CD4-positive, alpha-beta T cell treated with Interleukin-15 for 1 hour (primary cell): ENCODE measurements around the gene BCDIN3D.
"Not testable (repeated sequence)": the region's sequence is repeated elsewhere in the genome, so short reads cannot be mapped to it uniquely, and the experiment has no call there.

Source experiments
- DNase-seq: peaks from one replicate; pipeline ENCODE4 v3.0.0-alpha.2; 2020

Gene BCDIN3D

DNA sequence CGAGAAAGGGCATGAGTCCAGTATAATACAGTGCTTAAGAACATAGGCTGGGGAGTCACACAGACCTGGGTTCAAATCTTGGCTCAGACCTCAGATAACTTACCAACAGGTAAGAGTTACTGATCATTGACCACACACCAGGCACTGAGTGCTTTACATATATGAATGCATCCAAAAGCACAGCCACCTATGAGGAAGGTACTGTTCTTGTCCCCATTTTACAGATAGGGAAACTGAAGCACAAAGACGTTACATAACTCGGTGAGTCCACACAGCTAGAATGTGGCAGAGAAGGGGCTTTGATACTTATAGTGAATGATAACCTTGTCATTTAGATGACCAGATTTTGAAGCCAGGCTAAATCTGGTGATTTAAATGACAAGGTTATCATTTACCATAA, 33.2 kb upstream of the BCDIN3D start:
- no peak for DNase-seq

- no peak for DNase-seq
These were observed 32.3 kb upstream of the BCDIN3D start for GRCh38 chr12:49875115-49875720.

DNA sequence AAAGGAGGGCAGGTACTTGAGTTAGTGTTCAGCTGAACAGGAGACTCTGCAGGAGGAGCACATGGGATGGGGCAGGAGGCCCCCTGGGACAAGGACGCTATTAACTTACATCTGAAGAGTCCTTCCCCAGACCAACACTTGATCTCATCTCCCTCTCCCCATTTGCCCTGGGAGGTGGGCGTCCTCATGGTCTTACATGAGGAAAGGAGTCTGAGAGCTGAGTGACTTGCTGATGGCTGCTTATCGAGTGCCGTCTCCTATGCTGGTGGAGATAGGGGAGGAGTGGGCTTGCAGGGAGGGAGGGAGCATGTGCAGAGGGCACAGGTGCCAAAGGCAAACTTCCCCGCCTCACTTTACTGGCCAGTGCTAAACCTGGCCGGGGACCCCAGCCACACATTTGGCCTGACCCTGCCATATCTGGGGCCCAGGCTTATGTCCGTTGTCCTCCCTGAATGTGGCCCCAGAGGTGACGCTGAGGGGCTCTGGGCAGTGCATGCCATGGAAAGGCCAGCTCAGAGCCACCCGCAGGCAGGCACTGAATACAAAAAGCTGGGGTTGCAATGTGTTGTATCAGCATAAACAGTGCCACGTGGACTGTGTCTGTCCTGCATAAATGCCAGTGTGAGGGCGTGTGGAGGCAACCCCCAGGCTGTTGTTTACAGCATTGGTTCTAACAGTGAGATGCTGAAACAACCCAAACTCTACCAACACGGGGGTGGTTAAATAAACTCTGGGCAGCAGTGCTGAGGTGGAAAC, 31.4 kb upstream of the BCDIN3D start:
- DNase-seq = no peak

GRCh38 chr12:49873361-49873934, 30.5 kb upstream of the BCDIN3D start:
- DNase-seq = no peak

DNA sequence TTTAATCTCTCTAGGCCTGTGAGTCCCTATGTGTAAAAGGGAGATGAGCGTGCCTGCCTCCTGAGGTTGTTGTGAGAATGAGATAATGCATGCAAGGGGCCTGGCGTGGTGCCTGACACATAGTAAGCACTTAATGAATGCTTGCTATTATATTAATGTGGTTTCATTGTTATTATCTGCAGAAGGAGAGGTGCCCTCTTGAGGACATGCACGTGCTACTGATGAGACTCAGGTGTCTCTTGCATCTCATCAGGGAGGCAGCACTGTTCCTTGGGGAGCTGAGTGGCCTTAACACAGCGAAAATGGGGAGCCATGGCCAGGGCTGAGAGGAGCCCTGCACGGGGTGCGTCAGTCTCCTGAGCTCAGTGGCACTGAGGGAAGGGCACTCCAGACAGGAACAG, 29.9 kb upstream of the BCDIN3D start:
- no peak for DNase-seq

DNA sequence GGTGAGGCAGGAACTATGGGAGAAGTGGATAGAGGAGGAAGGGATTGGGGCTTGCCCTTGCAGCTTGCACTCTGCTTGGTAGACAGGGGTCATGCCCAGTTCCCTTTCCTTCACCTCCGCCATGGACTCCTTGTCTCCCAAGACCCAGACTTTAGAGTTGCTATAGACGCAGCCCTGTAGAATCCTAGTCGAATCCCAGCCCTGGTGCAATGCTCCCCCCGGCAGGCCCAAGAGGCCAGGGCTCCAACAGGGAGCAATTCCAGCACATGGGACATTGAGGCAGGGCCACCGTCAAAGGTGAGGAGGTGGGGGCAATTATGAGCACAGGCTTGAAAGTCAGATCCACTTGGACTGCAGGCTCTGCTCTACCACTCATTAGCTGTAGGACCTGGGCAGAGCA, 29.5 kb upstream of the BCDIN3D start:
- DNase-seq = no peak

DNA sequence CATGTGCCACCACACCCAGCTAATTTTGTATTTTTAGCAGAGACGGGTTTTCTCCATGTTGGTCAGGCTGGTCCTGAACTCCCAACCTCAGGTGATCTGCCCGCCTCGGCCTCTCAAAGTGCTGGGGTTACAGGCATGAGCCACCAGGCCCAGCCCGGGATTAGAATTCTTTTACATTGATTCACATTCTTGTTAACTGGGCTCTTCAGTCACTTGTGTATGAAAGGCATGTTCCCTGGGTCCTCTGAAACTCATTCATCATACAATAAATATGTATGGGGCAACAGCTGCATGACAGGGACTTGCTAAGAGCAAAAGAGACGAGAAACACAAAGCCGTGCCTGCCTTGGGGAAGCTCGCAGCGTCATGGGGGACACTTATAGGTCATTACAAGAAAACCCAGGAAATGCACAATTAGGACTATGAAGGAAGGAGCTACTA, 28.9 kb upstream of the BCDIN3D start:
- not testable (repeated sequence) for DNase-seq

DNA sequence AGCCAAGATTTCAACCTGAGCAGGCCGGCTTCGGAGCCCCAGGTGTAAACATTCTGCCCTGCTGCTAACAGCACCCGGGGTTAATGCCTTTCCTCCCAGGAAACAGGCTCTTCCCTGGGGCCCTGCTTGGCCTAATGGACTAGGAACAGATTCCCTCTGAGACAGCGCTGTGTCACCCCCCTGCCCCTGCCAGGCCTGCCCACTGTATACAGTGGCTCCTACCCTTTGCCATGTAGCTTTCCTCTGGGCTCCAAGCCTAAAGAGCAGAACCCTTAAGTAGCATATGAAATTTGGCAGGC, 28.3 kb upstream of the BCDIN3D start:
- no peak for DNase-seq

DNA sequence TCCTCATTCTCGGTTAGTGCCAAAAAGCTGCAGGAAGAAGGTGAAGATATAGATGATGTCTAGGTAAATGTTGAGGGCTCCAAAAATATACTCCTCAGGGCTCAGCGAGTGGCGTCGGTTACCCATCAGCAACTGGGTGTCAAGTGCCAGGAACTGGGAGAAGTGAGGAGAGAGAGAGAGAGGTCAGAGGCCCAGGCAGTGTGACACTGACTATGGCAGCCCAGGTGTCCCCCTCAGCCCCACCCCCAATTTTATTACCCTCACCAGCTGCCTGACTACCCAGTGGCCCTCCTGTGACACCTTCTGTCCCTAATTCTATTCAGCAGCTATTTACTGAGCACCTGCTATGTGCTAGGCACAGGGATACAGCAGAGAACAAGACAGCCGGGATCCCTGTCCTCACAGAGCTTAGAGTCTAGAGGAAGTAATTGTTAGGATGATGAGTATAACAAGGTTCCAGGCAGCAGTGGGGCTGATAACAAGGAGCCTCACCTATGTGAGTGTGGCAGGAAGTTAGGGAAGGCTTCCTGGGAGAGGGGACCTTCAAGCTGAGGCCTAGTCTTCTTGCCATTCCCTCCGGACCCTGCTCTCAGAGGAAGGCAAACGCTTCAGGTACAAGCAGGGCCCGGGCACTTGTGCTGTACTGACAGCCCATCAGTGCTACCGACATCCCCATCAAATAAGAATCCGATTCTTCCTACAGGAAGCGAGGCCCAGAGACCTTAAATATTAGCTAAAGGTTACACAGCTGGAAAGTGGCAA, 27.8 kb upstream of the BCDIN3D start:
- no peak for DNase-seq

- DNase-seq = no peak
These were observed 27.1 kb upstream of the BCDIN3D start for GRCh38 chr12:49869816-49870500.

GRCh38 chr12:49868952-49869815, 26.3 kb upstream of the BCDIN3D start:
- no peak for DNase-seq

DNA sequence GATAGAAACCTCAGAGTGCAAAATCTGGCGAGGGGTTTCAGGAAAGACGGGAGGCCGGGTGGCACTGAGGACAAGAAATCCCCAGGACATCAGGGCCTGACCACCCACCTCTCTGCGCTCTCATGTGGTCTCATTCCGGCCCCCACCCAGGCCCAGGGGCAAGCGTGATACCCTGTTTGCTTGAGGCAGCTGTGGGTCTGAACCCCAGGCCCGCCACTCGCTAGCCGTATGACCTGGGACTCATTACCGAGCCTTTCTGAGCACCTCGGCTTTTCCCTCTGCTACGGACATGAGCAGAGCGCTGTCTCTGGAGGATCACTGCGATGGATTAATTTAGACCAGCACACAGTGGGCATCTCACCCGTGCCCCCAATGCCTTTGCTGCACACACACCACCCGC, 25.5 kb upstream of the BCDIN3D start:
- no peak for DNase-seq

- no peak for DNase-seq
These were observed 24.9 kb upstream of the BCDIN3D start for GRCh38 chr12:49867570-49868341.

DNA sequence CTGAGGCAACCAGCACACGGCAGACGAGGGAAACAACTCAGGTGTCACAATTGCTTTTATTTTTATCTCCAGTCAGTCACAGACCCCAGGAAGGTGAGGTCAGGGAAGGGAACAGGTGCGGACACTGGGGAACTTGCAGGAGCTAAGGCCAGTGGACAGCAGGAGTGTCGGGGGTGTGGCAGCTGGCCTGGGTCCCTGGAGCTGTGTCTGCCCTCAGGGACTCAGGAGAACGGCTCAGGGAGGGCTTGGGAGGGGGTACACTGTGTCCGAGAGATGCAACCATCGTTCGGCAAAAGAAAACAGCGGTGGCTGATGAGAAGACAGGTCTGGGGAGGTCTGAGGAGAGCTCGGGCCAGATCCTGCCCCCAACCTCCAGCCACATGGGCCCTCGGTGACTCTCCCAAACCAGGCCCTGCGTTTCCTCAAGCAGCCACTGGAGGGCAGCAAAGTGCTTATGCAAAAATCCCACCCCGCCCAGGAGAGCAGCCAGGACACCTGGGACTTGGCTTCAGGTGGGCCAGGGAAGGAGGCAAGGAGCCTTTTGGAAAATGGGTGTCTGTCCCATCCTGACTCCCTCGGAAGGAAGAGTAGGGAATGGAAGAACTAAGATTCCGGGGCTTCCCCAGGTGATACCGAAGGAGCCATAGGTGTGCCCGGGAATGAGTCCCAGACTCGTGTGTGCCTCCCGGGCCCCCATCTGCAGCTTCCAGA, 24.1 kb upstream of the BCDIN3D start:
- DNase-seq = peak; percentile 58

DNA sequence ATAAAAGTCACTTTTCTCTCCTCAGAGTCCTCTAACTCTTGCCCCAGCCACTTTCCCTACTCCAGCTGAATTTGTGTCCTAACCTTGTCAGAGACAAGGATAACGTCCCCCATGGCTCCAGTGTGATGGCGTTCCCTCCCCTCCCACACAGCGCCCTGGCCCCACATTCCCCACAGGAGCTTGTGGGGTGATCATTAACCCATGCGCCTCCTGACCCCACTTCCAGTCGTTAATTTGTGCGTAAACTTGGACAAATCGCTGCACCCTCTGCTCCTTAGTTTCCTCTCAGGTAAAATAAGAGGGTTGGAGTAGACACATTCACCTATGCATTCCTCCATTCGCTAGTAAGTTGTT, 22.9 kb upstream of the BCDIN3D start:
- no peak for DNase-seq

DNA sequence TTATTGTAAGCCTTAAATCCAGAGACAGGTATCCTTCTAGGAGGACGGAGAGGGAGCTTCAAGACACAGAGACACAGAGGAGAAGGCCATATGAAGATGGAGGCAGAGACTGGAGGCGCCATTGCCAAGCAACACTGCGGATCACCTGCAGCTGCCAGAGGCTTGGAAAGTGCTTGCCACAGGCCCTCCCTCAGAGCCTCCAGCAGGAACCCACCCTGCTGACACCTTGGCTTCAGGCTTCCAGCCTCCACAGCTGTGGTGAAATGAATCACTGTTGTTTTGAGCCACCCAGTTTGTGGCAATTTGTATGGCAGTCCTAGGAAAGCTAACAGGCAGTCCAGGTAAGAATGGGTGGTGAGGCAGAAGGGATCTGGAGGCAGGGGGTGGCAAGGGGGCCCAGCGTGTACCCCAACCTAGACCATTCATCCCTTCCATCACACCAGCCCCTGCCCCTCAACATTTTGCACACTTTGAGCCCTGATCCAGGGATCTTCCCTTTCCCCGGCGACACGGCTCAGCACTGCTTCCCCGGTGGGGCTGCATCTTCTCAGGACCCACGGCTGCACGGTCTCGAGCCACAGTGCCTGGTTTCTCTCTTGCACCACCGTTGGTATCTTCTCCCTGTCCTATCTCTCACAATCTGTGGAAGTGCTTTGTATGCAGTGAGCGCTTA, 22.3 kb upstream of the BCDIN3D start:
- DNase-seq = no peak

- no peak for DNase-seq
These were observed 21.8 kb upstream of the BCDIN3D start for GRCh38 chr12:49864798-49865090.

GRCh38 chr12:49863946-49864797, 21.3 kb upstream of the BCDIN3D start:
- DNase-seq = no peak

- not testable (repeated sequence) for DNase-seq
These were observed 18.0 kb upstream of the BCDIN3D start for GRCh38 chr12:49860921-49861320.
